Measurements from ENCODE around the gene SHQ1. TPM values are rescaled to one million over a fixed set of nuclear protein-coding genes. Genes with fewer than 3 reads are reported as not detected.

SHQ1 gene
- total RNA-seq, 1 experiment from 2014 or later = 14.0 TPM

DNA sequence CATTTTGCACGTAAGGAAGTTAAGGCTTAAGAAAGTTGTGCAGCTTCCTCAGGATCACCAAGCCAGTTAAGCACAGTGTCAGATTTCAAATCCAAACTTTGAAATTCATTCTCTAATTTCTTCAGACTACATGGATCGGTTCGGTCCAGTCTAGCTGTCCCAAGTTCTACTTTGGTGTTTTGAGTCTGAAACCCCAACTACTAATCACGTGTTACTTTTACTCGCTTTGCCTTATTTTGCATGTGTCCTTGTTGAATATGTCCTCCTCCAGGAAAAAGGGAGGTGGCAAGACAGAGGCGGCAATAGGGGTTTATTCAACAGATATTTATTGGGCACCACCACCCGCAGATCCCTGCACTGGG is 39.1 kb upstream of the SHQ1 start:
- peak overlapping the region; percentile 61 for H3K4me3 ChIP-seq
- peak in 1 of 2 experiments; percentile 24 for DNase-seq
- H3K27ac ChIP-seq = peak overlapping the region; percentile 31
- H3K9me3 ChIP-seq (replicated peaks) = no peaks in the 10 kb centered on the region
- H3K27me3 ChIP-seq = no peaks in the 10 kb centered on the region
- H3K36me3 ChIP-seq = no peaks in the 10 kb centered on the region
- H3K4me1 ChIP-seq = peaks cover 27% of the 10 kb centered on the region

- Histone ChIP-seq H3K27me3 (no peaks in the 10 kb centered on the region), H3K4me1 (no peaks in the 10 kb centered on the region), H3K4me3 (no peak overlapping the region), H3K36me3 (no peaks in the 10 kb centered on the region), H3K9me3 (replicated peaks) (no peaks in the 10 kb centered on the region), H3K27ac (no peak overlapping the region)
- no peak for DNase-seq
These were observed 23.9 kb upstream of the SHQ1 start for GRCh38 chr3:72872183-72872582.

DNA sequence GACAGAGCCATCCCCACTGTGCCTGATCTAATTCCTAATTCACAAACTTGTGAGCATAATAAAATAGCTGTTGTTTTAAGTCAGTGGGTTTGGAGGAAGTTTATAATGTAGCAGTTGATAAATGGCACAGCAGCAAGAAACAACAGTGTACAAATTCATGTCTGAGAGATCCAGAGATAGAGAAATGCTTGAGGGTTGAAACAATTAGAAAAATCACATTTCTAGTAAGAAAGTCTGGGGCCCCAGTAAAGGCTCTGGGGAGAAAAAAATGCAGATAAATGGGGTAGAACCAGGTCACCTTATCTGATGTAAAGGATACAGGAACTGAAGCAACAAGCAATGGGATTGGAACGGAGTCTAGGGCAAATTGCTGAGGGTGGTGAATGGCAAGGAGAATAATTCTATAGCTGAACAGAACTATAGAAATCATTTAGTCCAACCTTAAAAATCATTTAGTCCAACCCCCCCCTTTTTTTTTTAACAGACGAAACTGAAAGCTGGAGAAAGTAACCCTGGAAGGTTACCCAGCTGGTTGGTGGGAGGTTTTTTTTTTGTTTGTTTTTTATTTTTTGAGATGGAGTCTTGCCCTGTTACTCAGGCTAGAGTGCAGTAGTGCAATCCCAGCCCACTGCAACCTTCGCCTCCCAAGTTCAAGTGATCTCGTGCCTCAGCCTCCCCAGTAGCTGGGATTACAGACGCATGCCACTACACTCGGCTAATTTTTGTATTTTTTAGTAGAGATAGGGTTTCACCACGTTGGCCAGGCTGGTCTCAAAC is 14.3 kb upstream of the SHQ1 start:
- Histone ChIP-seq H3K36me3 (no peaks in the 10 kb centered on the region), H3K9me3 (replicated peaks) (no peaks in the 10 kb centered on the region), H3K27ac (no peak overlapping the region), H3K27me3 (no peaks in the 10 kb centered on the region), H3K4me3 (no peak overlapping the region), H3K4me1 (no peaks in the 10 kb centered on the region)
- no peak for DNase-seq

- no peak overlapping the region for H3K4me3 ChIP-seq
- no peaks in the 10 kb centered on the region for H3K9me3 ChIP-seq (replicated peaks)
- H3K36me3 ChIP-seq = no peaks in the 10 kb centered on the region
- no peaks in the 10 kb centered on the region for H3K4me1 ChIP-seq
- no peaks in the 10 kb centered on the region for H3K27me3 ChIP-seq
- DNase-seq = no peak
- no peak overlapping the region for H3K27ac ChIP-seq
These were observed 12.6 kb upstream of the SHQ1 start for GRCh38 chr3:72860846-72861245.

DNA sequence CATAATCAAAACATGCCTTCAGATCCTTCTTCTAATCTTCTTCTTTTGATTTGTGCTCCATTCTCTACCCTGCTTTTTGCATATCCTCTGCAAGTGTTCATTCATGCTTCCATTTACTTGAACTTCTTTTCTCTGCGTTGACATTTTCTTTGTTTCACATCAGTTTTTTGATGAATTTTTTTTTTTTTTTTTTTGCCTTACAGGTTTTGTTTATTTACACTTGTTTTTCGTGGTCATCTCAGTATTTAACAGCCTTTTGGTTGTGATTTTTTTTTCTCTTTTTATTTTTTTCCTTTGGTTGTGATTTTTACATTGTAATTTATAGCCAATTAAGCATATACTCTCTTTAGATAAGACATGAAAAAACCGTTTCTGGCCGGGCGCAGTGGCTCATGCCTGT is 11.8 kb upstream of the SHQ1 start:
- no peak for DNase-seq
- Histone ChIP-seq H3K36me3 (no peaks in the 10 kb centered on the region), H3K4me3 (no peak overlapping the region), H3K4me1 (no peaks in the 10 kb centered on the region), H3K9me3 (replicated peaks) (no peaks in the 10 kb centered on the region), H3K27me3 (no peaks in the 10 kb centered on the region), H3K27ac (no peak overlapping the region)

DNA sequence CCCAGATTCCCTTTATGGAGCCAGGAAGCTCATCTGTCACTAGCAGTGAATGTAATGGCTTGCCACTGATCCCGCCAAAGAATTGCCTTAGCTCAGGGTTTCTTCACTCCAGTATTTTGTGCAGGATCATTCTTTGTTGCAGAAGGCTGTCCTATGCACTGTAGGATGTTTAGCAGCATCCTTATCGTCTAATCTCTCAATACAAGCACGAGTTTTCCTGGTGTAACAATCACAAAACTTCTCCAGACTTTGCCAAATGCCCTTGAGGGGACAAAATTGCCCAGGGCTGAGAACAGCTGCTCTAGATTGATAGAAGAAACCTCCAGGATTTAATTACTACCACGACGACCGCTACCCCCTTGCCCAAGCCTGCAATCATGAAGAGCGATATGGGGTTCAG is 6.8 kb upstream of the SHQ1 start:
- Histone ChIP-seq H3K36me3 (no peaks in the 10 kb centered on the region), H3K27me3 (no peaks in the 10 kb centered on the region), H3K4me3 (no peak overlapping the region), H3K4me1 (peaks cover 6% of the 10 kb centered on the region; the same call in 1 of the 2 replicates), H3K27ac (no peak overlapping the region), H3K9me3 (replicated peaks) (no peaks in the 10 kb centered on the region)
- peak; percentile 13 to 42 for DNase-seq

DNA sequence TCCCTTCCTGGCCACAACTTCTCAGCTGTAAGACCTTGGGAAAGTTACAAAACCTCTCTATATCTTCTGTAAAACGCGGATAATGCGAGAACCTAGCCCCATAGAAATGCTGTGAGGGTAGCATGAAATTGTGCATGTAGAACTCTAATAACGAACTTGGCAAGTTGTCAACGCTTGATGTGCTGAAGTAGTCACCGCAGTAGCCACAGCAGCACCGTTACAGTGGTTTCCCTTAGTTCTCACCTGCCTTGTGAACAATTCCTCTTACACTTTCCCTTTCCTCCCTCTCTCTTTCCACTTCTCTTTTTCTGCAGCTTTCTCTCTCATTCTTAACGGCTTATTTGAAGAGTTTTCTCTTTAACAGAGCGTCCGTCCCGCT is 447 bp upstream of the SHQ1 start:
- H3K4me1 ChIP-seq = peaks cover 23% of the 10 kb centered on the region
- no peak overlapping the region for H3K27ac ChIP-seq
- DNase-seq = no peak
- no peaks in the 10 kb centered on the region for H3K9me3 ChIP-seq (replicated peaks)
- peak overlapping the region; percentile 78 for H3K4me3 ChIP-seq
- H3K27me3 ChIP-seq = no peaks in the 10 kb centered on the region
- no peaks in the 10 kb centered on the region for H3K36me3 ChIP-seq

GRCh38 chr3:72847282-72847681 is 963 bp downstream of the SHQ1 start:
- no peak overlapping the region for H3K27ac ChIP-seq
- no peak for DNase-seq
- H3K27me3 ChIP-seq = no peaks in the 10 kb centered on the region
- H3K4me3 ChIP-seq = peak overlapping the region; percentile 78
- no peaks in the 10 kb centered on the region for H3K36me3 ChIP-seq
- H3K9me3 ChIP-seq (replicated peaks) = no peaks in the 10 kb centered on the region
- H3K4me1 ChIP-seq = peaks cover 23% of the 10 kb centered on the region

- Histone ChIP-seq H3K4me3 (no peak overlapping the region), H3K27me3 (no peaks in the 10 kb centered on the region), H3K36me3 (peaks cover 2% of the 10 kb centered on the region; the same call in 1 of the 2 replicates), H3K27ac (no peak overlapping the region), H3K9me3 (replicated peaks) (no peaks in the 10 kb centered on the region), H3K4me1 (peaks cover 18% of the 10 kb centered on the region)
- DNase-seq = no peak
These were observed 2.1 kb downstream of the SHQ1 start for GRCh38 chr3:72846166-72846565.

- H3K4me1 ChIP-seq = peaks cover 17% of the 10 kb centered on the region
- no peaks in the 10 kb centered on the region for H3K27me3 ChIP-seq
- H3K4me3 ChIP-seq = no peak overlapping the region
- DNase-seq = no peak
- no peaks in the 10 kb centered on the region for H3K9me3 ChIP-seq (replicated peaks)
- H3K27ac ChIP-seq = no peak overlapping the region
- peaks cover 2% of the 10 kb centered on the region; the same call in 1 of the 2 replicates for H3K36me3 ChIP-seq
These were observed 3.7 kb downstream of the SHQ1 start for GRCh38 chr3:72844436-72844993.

GRCh38 chr3:72839057-72839456 is 9.2 kb downstream of the SHQ1 start:
- no peak for DNase-seq
- Histone ChIP-seq H3K4me3 (no peak overlapping the region), H3K9me3 (replicated peaks) (no peaks in the 10 kb centered on the region), H3K36me3 (peaks cover 2% of the 10 kb centered on the region; the same call in 1 of the 2 replicates), H3K27me3 (no peaks in the 10 kb centered on the region), H3K27ac (no peak overlapping the region), H3K4me1 (no peaks in the 10 kb centered on the region)

- Histone ChIP-seq H3K9me3 (replicated peaks) (no peaks in the 10 kb centered on the region), H3K27ac (no peak overlapping the region), H3K4me3 (no peak overlapping the region), H3K36me3 (peaks cover 2% of the 10 kb centered on the region; the same call in 1 of the 2 replicates), H3K4me1 (no peaks in the 10 kb centered on the region), H3K27me3 (no peaks in the 10 kb centered on the region)
- DNase-seq = no peak
These were observed 11.3 kb downstream of the SHQ1 start for GRCh38 chr3:72836923-72837322.

DNA sequence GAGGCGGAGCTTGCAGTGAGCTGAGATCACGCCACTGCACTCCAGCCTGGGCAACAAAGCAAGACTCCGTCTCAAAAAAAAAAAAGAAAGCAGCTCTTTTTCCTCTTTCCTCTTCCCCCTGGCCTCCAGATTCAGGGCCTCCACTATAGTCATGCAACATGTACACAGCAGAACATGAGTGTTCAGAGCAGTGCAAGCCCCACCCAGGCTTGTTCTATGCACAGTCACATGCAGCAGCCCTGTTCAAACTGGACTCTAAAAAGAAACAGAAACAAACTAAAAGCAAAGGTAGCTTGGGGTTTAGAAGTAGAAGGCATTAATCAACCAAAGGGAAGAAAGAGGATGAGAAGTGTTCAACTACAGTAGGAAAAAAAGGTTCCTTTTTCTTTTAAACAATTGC is 11.8 kb downstream of the SHQ1 start:
- Histone ChIP-seq H3K27me3 (no peaks in the 10 kb centered on the region), H3K4me3 (no peak overlapping the region), H3K27ac (no peak overlapping the region), H3K4me1 (no peaks in the 10 kb centered on the region), H3K9me3 (replicated peaks) (no peaks in the 10 kb centered on the region), H3K36me3 (peaks cover 2% of the 10 kb centered on the region; the same call in 1 of the 2 replicates)
- DNase-seq = no peak

- H3K9me3 ChIP-seq (replicated peaks) = no peaks in the 10 kb centered on the region
- no peak overlapping the region for H3K27ac ChIP-seq
- no peak for DNase-seq
- no peak overlapping the region for H3K4me3 ChIP-seq
- H3K36me3 ChIP-seq = no peaks in the 10 kb centered on the region
- no peaks in the 10 kb centered on the region for H3K27me3 ChIP-seq
- no peaks in the 10 kb centered on the region for H3K4me1 ChIP-seq
These were observed 17.6 kb downstream of the SHQ1 start for GRCh38 chr3:72830452-72831223.

DNA sequence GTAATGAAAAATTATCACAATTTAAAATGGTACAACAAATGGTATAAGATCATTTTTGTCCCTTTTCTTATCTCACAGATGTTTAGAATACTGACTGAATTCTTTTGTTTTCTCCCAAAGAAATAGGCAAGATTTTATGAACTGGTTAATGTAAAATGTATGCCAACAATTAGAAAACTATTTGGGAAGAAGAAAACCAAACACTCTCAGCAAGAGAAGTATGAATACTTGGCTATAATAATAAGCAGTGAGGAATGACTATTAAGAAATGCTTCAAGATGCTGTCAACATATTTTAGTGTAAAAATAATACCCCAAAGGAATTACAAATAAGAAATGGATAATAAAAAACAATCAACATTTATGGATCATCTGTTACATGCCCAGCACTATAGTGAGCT is 18.5 kb downstream of the SHQ1 start:
- Histone ChIP-seq H3K9me3 (replicated peaks) (no peaks in the 10 kb centered on the region), H3K27me3 (no peaks in the 10 kb centered on the region), H3K36me3 (no peaks in the 10 kb centered on the region), H3K4me1 (no peaks in the 10 kb centered on the region), H3K27ac (no peak overlapping the region), H3K4me3 (no peak overlapping the region)
- no peak for DNase-seq

All from SJCRH30 (cell line).